A549 (cell line): ENCODE measurements around the gene PCDHB14. TPM values are rescaled to one million over a fixed set of nuclear protein-coding genes. Genes with fewer than 3 reads are reported as not detected.
A peak's percentile ranks its signal among the peaks of the same experiment; 100 is the strongest.

ENCODE experiments used
- ATAC-seq, 2 experiments: fragments of 200-7000 bp in 1 of 2; fragments of >200 bp in 1 of 2; cut with Nextera tagmentation in 1 of 2; cut with Tn5 transposase in 1 of 2; 3 replicates each; pipeline versions ENCODE4 v1.8.0 to v1.9.1; 2018 to 2020; ENCODE audit warnings: mild to moderate bottlenecking in 1 of 2, moderate library complexity in 1 of 2
- CTCF ChIA-PET: fragments of 300-600 bp; sonication (Branson Sonifier 250); formaldehyde crosslinking; extraction: SDS; loops from one replicate; lab custom pipeline; 2021; ENCODE audit warnings: antibody characterized with exemption, inconsistent platforms; lab: Yijun Ruan, JAX
- POLR2A ChIA-PET: fragments of 350-600 bp; formaldehyde crosslinking; extraction: SDS; loops from one replicate; lab custom pipeline; 2021; ENCODE audit warnings: antibody characterized with exemption, inconsistent platforms; lab: Yijun Ruan, JAX
- DNase-seq, 2 experiments: peaks; one replicate each; pipeline versions ENCODE4 v3.0.0 to v3.0.0-alpha.2; 2011 to 2016; ENCODE audit warnings: low read depth in 1 of 2, low spot score in 1 of 2
- FAIRE-seq: peaks from 2 replicates; lab custom pipeline; 2011; peaks lifted over from hg19 to GRCh38; lab: Jason Lieb, UNC
- H3K27ac ChIP-seq, 2 experiments: fragments of >200 bp; sonication (Bioruptor Twin); formaldehyde crosslinking; 3 replicates each; pipeline ENCODE4 v1.5.1; 2016 to 2017
- H3K4me1 ChIP-seq: fragments of >200 bp; sonication (Bioruptor Twin); formaldehyde crosslinking; 3 replicates; pipeline ENCODE4 v1.6.1; 2016
- H3K4me2 ChIP-seq: fragments of >200 bp; sonication (Bioruptor Twin); formaldehyde crosslinking; 3 replicates; pipeline ENCODE4 v1.6.1; 2016
- H3K4me3 ChIP-seq: fragments of >200 bp; sonication (Bioruptor Twin); formaldehyde crosslinking; 3 replicates; pipeline ENCODE4 v1.5.1; 2016
- H3K9me3 ChIP-seq: fragments of >200 bp; sonication (Bioruptor Twin); formaldehyde crosslinking; 3 replicates; pipeline ENCODE4 v1.6.1; 2016
- BHLHE40 ChIP-seq: IDR thresholded peaks from 2 replicates; pipeline ENCODE4 v1.6.1; 2012; ENCODE audit warnings: low read depth, low read length, inconsistent platforms
- CBX8 ChIP-seq: fragments of 200-600 bp; sonication (generic); IDR thresholded peaks from 2 replicates; pipeline ENCODE4 v1.6.1; 2016
- ESRRA ChIP-seq: fragments of 150-350 bp; IDR thresholded peaks from 2 replicates; pipeline ENCODE4 v1.6.1; 2014; ENCODE audit warnings: mild to moderate bottlenecking, low read length, borderline replicate concordance
- FOSB ChIP-seq: fragments of 250-450 bp; sonication (Bioruptor Pico); IDR thresholded peaks from 2 replicates; pipeline ENCODE4 v1.5.0; 2020; ENCODE audit warnings: mild to moderate bottlenecking, moderate library complexity
- FOSL2 ChIP-seq, 2 experiments: fragments of 450-650 bp in 1 of 2; fragments of >200 bp in 1 of 2; sonication (Bioruptor Twin) in 1 of 2; formaldehyde crosslinking; IDR thresholded peaks; 2 replicates each; pipeline versions ENCODE4 v1.5.0 to v1.6.1; 2016 to 2020; ENCODE audit warnings: mild to moderate bottlenecking in 1 of 2, moderate library complexity in 1 of 2
- GATA3 ChIP-seq: IDR thresholded peaks from 2 replicates; pipeline ENCODE4 v1.6.1; 2012; ENCODE audit warnings: borderline replicate concordance
- HDAC2 ChIP-seq: fragments of 200-600 bp; sonication (generic); IDR thresholded peaks from 2 replicates; pipeline ENCODE4 v1.6.1; 2016
- HOXA7 ChIP-seq: fragments of 250-450 bp; sonication (Bioruptor Pico); IDR thresholded peaks from 2 replicates; pipeline ENCODE4 v1.5.0; 2020; ENCODE audit warnings: mild to moderate bottlenecking, moderate library complexity
- JUNB ChIP-seq: fragments of >200 bp; sonication (Bioruptor Twin); formaldehyde crosslinking; IDR thresholded peaks from 2 replicates; pipeline ENCODE4 v1.6.1; 2016
- KDM1A ChIP-seq: fragments of 200-600 bp; sonication (generic); IDR thresholded peaks from 2 replicates; pipeline ENCODE4 v1.6.1; 2016; ENCODE audit warnings: low read depth, mild to moderate bottlenecking
- KDM5A ChIP-seq: fragments of 200-600 bp; sonication (generic); IDR thresholded peaks from 2 replicates; pipeline ENCODE4 v1.6.1; 2016; ENCODE audit warnings: antibody characterized with exemption, mild to moderate bottlenecking
- MAFK ChIP-seq: fragments of 450-650 bp; IDR thresholded peaks from 2 replicates; pipeline ENCODE4 v1.6.1; 2014; ENCODE audit not compliant: partially characterized antibody
- MAZ ChIP-seq: fragments of 150-350 bp; IDR thresholded peaks from 2 replicates; pipeline ENCODE4 v1.6.1; 2014; ENCODE audit warnings: antibody characterized with exemption, low read depth, low read length, borderline replicate concordance
- MYC ChIP-seq: IDR thresholded peaks from 2 replicates; pipeline ENCODE4 v1.6.1; 2012; ENCODE audit warnings: mild to moderate bottlenecking, inconsistent platforms, low read length, improper control_type of control experiment, borderline replicate concordance
- NFE2L2 ChIP-seq: fragments of 150-350 bp; conservative IDR thresholded peaks from 2 replicates; pipeline ENCODE4 v1.6.1; 2014; ENCODE audit warnings: low read length
- POLR2AphosphoS2 ChIP-seq: conservative IDR thresholded peaks from 2 replicates; pipeline ENCODE4 v1.6.1; 2012; ENCODE audit warnings: low read length, improper control_type of control experiment, inconsistent platforms
- SMC3 ChIP-seq: fragments of >200 bp; sonication (Bioruptor Twin); formaldehyde crosslinking; IDR thresholded peaks from 3 replicates; pipeline ENCODE4 v1.6.1; 2018; ENCODE audit warnings: inconsistent platforms
- TFCP2L1 ChIP-seq: fragments of 250-450 bp; sonication (Bioruptor Pico); IDR thresholded peaks from 2 replicates; pipeline ENCODE4 v1.5.0; 2021; ENCODE audit warnings: mild to moderate bottlenecking
- TP53 ChIP-seq: fragments of 250-450 bp; sonication (Bioruptor Pico); IDR thresholded peaks from 2 replicates; pipeline ENCODE4 v1.5.0; 2021; ENCODE audit warnings: mild to moderate bottlenecking, moderate library complexity
- ZFP36 ChIP-seq: fragments of 450-650 bp; IDR thresholded peaks from 2 replicates; pipeline ENCODE4 v1.6.1; 2014; ENCODE audit warnings: borderline replicate concordance; ENCODE audit not compliant: partially characterized antibody
- ZNF302 ChIP-seq: fragments of 250-450 bp; sonication (Bioruptor Pico); IDR thresholded peaks from 2 replicates; pipeline ENCODE4 v1.9.0; 2021; ENCODE audit warnings: inconsistent platforms, mild to moderate bottlenecking, moderate library complexity
- WGBS: methylation state at CpG from one replicate; pipeline ENCODE4 v1.1.6; 2017; ENCODE audit errors: missing lambda C conversion rate; 5-methylcytosine and 5-hydroxymethylcytosine counted together
- polyA plus RNA-seq, 4 experiments: library from polyadenylated mRNA; depleted of rRNA in 3 of 4; stranded (reverse); fragments of >200 nt; fragmentation: RNase III in 1 of 4; extraction: RNeasy Plus Mini Kit Qiagen cat#74134 plus additional on column Dnase treatment in 1 of 4; gene quantifications; 2 replicates in 3 of 4; 3 replicates in 1 of 4; pipeline ENCODE4 v1.2.3, GENCODE V29; 2011 to 2017
- TF ChIP-seq, protein P1 (sequence below): fragments of >200 bp; sonication (Bioruptor Twin); formaldehyde crosslinking; IDR thresholded peaks from 2 replicates; pipeline ENCODE4 v1.6.1; 2016
- TF ChIP-seq, protein P2 (sequence below): fragments of 250-450 bp; sonication (Bioruptor Pico); IDR thresholded peaks from 2 replicates; pipeline ENCODE4 v1.5.0; 2020; ENCODE audit warnings: low read depth, mild to moderate bottlenecking, moderate library complexity
- TF ChIP-seq, protein P3 (sequence below): IDR thresholded peaks from 2 replicates; pipeline ENCODE4 v1.6.1; 2012
- TF ChIP-seq, protein P4 (sequence below): fragments of 250-450 bp; sonication (Bioruptor Pico); IDR thresholded peaks from 2 replicates; pipeline ENCODE4 v1.5.0; 2021; ENCODE audit warnings: mild to moderate bottlenecking, moderate library complexity, borderline replicate concordance
- TF ChIP-seq, protein P5 (sequence below): IDR thresholded peaks from 2 replicates; pipeline ENCODE4 v1.6.1; 2012; ENCODE audit warnings: low read depth, borderline replicate concordance

Gene PCDHB14
- polyA plus RNA-seq, 2 of the 4 experiments (the other 2 are of a cell fraction), result 0.09 to 0.14 TPM

DNA sequence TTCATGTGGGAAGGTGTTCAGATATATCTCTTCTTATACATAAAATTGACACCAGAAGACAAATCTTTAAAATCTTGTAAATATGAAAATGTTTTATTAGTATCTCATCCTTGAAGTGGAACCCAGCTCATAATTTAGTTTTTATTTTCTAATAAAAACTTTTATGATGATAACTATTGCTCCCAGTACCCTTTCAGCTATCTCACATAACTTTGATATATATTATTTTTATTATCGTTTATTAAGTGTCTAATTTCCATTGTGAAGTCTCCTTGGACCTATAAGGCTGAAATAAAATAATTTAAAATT lies 38.0 kb downstream of the PCDHB14 start:
- CTCF ChIA-PET, result no interaction called here
- no peak for FAIRE-seq

DNA sequence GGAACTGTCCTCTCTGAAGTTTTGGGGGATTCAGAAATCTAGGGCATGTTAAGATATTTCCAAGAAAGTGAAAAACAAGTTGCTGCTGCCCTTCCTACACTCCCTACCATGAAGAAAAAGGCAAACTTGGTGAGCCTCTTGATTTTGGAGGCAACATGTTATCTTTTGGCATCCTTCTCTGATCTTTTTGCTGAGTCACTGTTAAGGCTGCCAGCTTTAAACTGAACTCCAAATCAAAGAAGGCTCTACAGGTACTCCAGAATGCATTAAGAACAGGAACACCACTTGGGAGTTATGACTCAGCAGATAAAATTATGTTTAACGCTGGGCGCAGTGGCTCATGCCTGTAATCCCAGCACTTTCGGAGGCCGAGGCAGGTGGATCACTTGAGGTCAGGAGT lies 46.1 kb downstream of the PCDHB14 start:
- Histone ChIP-seq H3K4me2 (no peak overlapping the region), H3K4me3 (no peak overlapping the region), H3K27ac (no peak overlapping the region), H3K4me1 (no peaks in the 10 kb centered on the region), H3K9me3 (peaks cover 73% of the 10 kb centered on the region)
- ChIA-PET POLR2A (no interaction called here), CTCF (no interaction called here)
- ATAC-seq, result no peak
- no peak for TF ChIP-seq SMC3
- TF ChIP-seq, protein P1, sequence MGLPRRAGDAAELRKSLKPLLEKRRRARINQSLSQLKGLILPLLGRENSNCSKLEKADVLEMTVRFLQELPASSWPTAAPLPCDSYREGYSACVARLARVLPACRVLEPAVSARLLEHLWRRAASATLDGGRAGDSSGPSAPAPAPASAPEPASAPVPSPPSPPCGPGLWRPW, result no peak
- TF ChIP-seq, protein P2, sequence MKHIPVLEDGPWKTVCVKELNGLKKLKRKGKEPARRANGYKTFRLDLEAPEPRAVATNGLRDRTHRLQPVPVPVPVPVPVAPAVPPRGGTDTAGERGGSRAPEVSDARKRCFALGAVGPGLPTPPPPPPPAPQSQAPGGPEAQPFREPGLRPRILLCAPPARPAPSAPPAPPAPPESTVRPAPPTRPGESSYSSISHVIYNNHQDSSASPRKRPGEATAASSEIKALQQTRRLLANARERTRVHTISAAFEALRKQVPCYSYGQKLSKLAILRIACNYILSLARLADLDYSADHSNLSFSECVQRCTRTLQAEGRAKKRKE (CRISPR knock-in tag), result no peak
- TF ChIP-seq MAZ, result no peak
- TF ChIP-seq, protein P3, sequence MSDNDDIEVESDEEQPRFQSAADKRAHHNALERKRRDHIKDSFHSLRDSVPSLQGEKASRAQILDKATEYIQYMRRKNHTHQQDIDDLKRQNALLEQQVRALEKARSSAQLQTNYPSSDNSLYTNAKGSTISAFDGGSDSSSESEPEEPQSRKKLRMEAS, result no peak
- TF ChIP-seq NFE2L2, result peak; percentile 91
- TF ChIP-seq HDAC2, result no peak
- TF ChIP-seq FOSB (CRISPR knock-in tag), result no peak
- TF ChIP-seq BHLHE40, result no peak
- no peak for TF ChIP-seq HOXA7
- no peak for TF ChIP-seq GATA3
- TF ChIP-seq MAFK, result peak; percentile 87
- TF ChIP-seq KDM1A, result no peak
- no peak for TF ChIP-seq CBX8
- TF ChIP-seq FOSL2 (IDR thresholded peaks at IDR 0.05), result no peak
- TF ChIP-seq FOSL2 (CRISPR knock-in tag; IDR thresholded peaks at IDR 0.05), result no peak
- TF ChIP-seq JUNB, result no peak
- 72% methylated on average over 4 of the region's 4 CpGs for WGBS
- DNase-seq, result no peak
- FAIRE-seq, result no peak

More for the DNA sequence above, 38.0 kb downstream of the PCDHB14 start:
- no peaks in the 10 kb centered on the region for H3K4me1 ChIP-seq
- no peak for TF ChIP-seq FOSB (CRISPR knock-in tag)
- TF ChIP-seq ZNF302 (CRISPR knock-in tag), result no peak
- no peak for TF ChIP-seq TP53 (CRISPR knock-in tag)
- TF ChIP-seq POLR2AphosphoS2, result no peak
- no peak for TF ChIP-seq ESRRA
- no peak for TF ChIP-seq BHLHE40
- TF ChIP-seq MYC, result no peak
- no peak for TF ChIP-seq KDM1A
- TF ChIP-seq TFCP2L1, result no peak
- no peak overlapping the region for H3K4me3 ChIP-seq
- no peak overlapping the region for H3K27ac ChIP-seq
- POLR2A ChIA-PET, result no interaction called here
- ATAC-seq (no peak), DNase-seq (no peak)
- peaks cover 86% of the 10 kb centered on the region for H3K9me3 ChIP-seq
- no peak overlapping the region for H3K4me2 ChIP-seq
- 4% methylated on average over 1 of the region's 1 CpG for WGBS

DNA sequence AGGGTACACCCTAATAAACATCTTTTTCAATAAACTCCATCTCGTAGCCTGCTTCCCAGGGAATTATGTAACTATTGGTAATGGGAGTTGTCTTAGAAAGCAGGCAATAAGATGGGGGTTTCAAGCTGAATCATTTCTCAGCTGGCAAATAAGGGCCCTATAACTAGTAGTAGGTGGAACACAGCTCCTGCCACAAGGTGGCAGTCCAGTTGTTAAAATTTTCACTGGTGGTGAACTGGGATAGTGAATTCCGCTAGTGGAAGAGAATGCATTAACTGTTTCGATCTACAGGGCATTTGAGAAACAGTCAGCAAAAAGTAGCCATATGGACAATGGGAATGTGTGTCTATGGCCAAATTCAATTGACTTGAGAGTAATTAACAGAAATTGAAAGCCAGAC lies 49.8 kb downstream of the PCDHB14 start:
- DNase-seq (peak in 1 of 2 experiments; percentile 7), ATAC-seq (peak in 1 of 2 experiments; percentile 50; a peak in 1 of 6 replicates), FAIRE-seq (no peak)
- CTCF ChIA-PET, result no interaction called here
- Histone ChIP-seq H3K27ac (no peak overlapping the region), H3K4me2 (no peak overlapping the region), H3K4me1 (no peaks in the 10 kb centered on the region), H3K9me3 (peaks cover 53% of the 10 kb centered on the region), H3K4me3 (no peak overlapping the region)
- POLR2A ChIA-PET, result no interaction called here
- WGBS, result 2% methylated on average over 3 of the region's 3 CpGs
- TF ChIP-seq, protein P4, sequence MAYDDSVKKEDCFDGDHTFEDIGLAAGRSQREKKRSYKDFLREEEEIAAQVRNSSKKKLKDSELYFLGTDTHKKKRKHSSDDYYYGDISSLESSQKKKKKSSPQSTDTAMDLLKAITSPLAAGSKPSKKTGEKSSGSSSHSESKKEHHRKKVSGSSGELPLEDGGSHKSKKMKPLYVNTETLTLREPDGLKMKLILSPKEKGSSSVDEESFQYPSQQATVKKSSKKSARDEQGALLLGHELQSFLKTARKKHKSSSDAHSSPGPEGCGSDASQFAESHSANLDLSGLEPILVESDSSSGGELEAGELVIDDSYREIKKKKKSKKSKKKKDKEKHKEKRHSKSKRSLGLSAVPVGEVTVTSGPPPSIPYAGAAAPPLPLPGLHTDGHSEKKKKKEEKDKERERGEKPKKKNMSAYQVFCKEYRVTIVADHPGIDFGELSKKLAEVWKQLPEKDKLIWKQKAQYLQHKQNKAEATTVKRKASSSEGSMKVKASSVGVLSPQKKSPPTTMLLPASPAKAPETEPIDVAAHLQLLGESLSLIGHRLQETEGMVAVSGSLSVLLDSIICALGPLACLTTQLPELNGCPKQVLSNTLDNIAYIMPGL (CRISPR knock-in tag), result no peak
- TF ChIP-seq NFE2L2, result no peak
- TF ChIP-seq TP53 (CRISPR knock-in tag), result no peak
- TF ChIP-seq, protein P5, sequence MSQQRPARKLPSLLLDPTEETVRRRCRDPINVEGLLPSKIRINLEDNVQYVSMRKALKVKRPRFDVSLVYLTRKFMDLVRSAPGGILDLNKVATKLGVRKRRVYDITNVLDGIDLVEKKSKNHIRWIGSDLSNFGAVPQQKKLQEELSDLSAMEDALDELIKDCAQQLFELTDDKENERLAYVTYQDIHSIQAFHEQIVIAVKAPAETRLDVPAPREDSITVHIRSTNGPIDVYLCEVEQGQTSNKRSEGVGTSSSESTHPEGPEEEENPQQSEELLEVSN, result no peak
- TF ChIP-seq ZFP36, result no peak
- TF ChIP-seq SMC3, result no peak
- TF ChIP-seq ESRRA, result no peak
- TF ChIP-seq KDM5A, result no peak
